Measurements from ENCODE around the gene IMPA2. TPM values are rescaled to one million over a fixed set of nuclear protein-coding genes. Genes with fewer than 3 reads are reported as not detected.

The IMPA2 gene
- total RNA-seq, 1 experiment from 2014 or later: 35.8 TPM

DNA sequence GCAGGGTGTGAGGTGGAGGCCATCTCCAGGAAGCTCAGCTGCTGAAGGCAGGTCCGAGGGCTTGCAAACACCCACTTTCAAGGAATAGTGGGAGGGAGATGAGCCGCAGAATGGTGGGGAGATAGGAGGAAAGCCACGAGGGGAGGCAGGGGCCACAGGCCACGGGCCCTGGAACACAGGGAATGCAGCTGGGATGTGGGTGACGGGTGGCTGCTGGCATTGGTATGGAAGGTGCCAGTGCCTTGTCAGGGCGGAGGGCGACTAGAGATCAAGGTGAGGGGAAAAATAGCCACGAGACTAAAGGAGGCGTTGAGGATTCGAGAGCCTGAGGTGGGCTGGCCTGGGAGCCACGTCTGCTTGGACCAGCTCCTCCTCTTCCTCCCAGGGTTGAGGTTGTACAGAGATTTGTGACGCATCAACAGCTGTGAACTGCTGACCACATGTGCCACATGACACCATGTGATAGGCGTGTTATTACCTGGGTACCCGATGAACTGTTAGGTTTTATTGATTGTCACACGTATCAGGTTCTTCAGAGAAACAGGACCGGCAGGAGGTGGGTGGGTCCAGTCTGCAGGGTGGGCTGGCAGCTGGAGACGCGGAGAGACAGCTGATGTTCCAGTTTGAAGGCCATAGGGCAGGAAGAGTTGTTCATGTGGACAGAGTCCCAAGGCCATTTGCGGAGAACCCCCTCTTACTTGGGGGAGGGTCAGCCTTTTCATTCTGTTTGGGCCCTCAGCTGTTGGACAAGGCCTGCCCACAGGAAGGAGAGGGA, 9.9 kb downstream of the IMPA2 start:
- no peaks in the 10 kb centered on the region for H3K9me3 ChIP-seq (replicated peaks)
- H3K4me1 ChIP-seq: peaks cover 20% of the 10 kb centered on the region
- H3K36me3 ChIP-seq: no peaks in the 10 kb centered on the region
- DNase-seq: peak; percentile 65 to 76
- no peaks in the 10 kb centered on the region for H3K27me3 ChIP-seq
- H3K27ac ChIP-seq: peak overlapping the region; percentile 90
- peak overlapping the region; percentile 38 for H3K4me3 ChIP-seq

DNA sequence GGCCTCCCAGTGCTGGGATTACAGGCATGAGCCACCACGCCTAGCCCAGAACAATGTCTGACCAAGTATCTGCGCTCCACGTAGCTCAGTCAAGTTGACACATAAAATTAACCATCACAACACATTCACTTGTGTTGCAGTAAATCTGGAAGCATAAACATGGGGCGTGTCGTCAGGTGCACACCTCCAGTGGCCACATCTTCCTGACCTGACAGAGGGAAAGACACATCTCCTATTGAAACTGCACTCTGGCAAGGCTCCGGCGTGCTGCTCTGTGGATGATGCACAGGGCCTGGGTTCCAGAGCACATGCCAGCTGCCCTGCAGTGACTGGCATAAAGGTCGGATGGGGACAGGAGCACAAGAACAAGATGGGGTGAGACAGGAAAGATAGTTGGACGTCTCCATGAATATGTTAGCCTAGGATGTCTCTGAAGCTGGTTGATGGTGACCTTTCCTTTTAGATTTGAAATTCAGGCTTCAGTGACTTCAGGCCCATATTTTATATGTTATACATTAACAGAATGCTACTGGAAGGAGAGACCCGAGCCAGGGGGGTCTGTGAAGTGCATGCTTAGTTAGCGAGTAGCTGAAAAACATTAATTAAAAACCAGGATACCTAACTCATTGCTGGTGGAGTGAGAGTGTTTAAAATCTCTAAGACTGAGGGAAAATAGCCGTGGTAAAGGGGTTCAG, 10.9 kb downstream of the IMPA2 start:
- H3K9me3 ChIP-seq (replicated peaks): no peaks in the 10 kb centered on the region
- no peak overlapping the region for H3K4me3 ChIP-seq
- H3K27me3 ChIP-seq: no peaks in the 10 kb centered on the region
- peak overlapping the region; percentile 90 for H3K27ac ChIP-seq
- no peaks in the 10 kb centered on the region for H3K36me3 ChIP-seq
- H3K4me1 ChIP-seq: peaks cover 20% of the 10 kb centered on the region
- DNase-seq: no peak

GRCh38 chr18:11993264-11993916, 12.1 kb downstream of the IMPA2 start:
- Histone ChIP-seq H3K27me3 (no peaks in the 10 kb centered on the region), H3K9me3 (replicated peaks) (no peaks in the 10 kb centered on the region), H3K36me3 (no peaks in the 10 kb centered on the region), H3K4me3 (no peak overlapping the region), H3K4me1 (peaks cover 27% of the 10 kb centered on the region), H3K27ac (no peak overlapping the region)
- no peak for DNase-seq

GRCh38 chr18:11994336-11994702, 13.0 kb downstream of the IMPA2 start:
- no peak overlapping the region for H3K27ac ChIP-seq
- peaks cover 27% of the 10 kb centered on the region for H3K4me1 ChIP-seq
- no peaks in the 10 kb centered on the region for H3K36me3 ChIP-seq

DNA sequence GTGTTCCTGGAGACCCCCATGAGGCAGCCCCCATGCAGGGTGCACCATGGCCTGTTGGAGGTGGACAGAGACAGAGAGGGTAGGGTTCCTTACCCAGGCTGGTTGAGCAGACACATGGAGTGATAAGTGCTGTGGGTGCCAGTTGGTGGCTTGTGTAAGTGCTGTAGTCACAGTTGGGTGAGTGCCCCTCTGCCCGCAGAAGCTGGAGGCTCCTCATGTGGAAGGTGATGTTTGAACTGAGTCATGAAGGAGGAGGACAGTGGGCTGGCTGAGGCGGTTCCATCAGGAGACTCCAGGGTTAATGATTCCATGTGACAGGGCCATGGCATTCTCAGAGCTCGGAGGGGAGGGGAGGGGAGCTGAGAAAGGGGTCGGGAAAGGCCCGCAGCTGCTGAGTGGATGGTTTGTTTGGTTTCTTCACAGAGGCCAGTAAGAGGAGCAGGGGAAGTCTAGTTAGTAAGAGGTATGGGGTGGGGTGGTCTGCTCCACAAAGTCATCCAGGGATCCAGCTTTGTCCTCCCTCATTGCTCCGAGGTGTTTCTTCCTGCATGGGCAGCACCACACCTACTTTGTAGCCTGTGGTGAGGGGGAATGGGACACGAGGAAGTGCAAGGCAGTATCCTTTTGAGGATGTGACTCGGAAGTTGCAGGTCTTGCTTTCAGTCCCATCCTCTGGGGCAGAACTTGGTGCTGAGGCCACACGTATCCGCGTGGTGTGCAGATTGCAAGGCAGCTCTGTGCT, 13.6 kb downstream of the IMPA2 start:
- Histone ChIP-seq H3K27ac (no peak overlapping the region), H3K4me3 (no peak overlapping the region), H3K36me3 (no peaks in the 10 kb centered on the region), H3K9me3 (replicated peaks) (no peaks in the 10 kb centered on the region), H3K4me1 (peaks cover 27% of the 10 kb centered on the region), H3K27me3 (no peaks in the 10 kb centered on the region)
- peak in 1 of 2 experiments; percentile 24 for DNase-seq

More at GRCh38 chr18:11994336-11994702, 13.0 kb downstream of the IMPA2 start:
- no peaks in the 10 kb centered on the region for H3K27me3 ChIP-seq
- no peaks in the 10 kb centered on the region for H3K9me3 ChIP-seq (replicated peaks)
- no peak overlapping the region for H3K4me3 ChIP-seq
- DNase-seq: no peak

- H3K9me3 ChIP-seq (replicated peaks): no peaks in the 10 kb centered on the region
- H3K4me1 ChIP-seq: peaks cover 20% of the 10 kb centered on the region
- H3K4me3 ChIP-seq: no peak overlapping the region
- no peaks in the 10 kb centered on the region for H3K36me3 ChIP-seq
- H3K27ac ChIP-seq: no peak overlapping the region
- no peaks in the 10 kb centered on the region for H3K27me3 ChIP-seq
- DNase-seq: peak; percentile 23 to 60
These were observed 14.3 kb downstream of the IMPA2 start for GRCh38 chr18:11995445-11996189.

- H3K9me3 ChIP-seq (replicated peaks): no peaks in the 10 kb centered on the region
- no peak overlapping the region for H3K4me3 ChIP-seq
- H3K4me1 ChIP-seq: peaks cover 15% of the 10 kb centered on the region
- no peaks in the 10 kb centered on the region for H3K27me3 ChIP-seq
- no peaks in the 10 kb centered on the region for H3K36me3 ChIP-seq
- no peak for DNase-seq
- no peak overlapping the region for H3K27ac ChIP-seq
These were observed 15.0 kb downstream of the IMPA2 start for GRCh38 chr18:11996190-11996754.

- no peak for DNase-seq
- Histone ChIP-seq H3K9me3 (replicated peaks) (no peaks in the 10 kb centered on the region), H3K4me1 (peaks cover 11% of the 10 kb centered on the region), H3K4me3 (no peak overlapping the region), H3K27me3 (no peaks in the 10 kb centered on the region), H3K36me3 (no peaks in the 10 kb centered on the region), H3K27ac (no peak overlapping the region)
These were observed 15.6 kb downstream of the IMPA2 start for GRCh38 chr18:11996907-11997306.

DNA sequence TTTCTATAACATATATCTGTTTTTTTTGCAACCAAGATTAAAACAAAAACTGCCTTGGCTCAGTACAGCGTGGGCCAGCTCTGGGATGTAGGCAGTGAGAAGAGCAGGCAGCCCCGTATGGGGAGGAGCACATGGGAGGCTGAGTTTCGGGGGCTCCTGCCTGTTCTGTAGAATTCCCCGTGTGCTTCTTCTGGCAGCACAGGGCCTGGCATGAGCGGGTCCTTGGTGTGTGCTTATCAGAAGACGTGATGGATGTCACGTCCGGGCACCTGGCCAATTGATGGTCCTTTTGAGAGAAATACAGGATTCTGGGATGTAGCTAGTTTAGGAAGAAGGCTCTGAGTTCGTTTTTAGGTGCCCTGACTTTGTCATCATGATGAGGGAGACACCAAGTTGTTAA, 16.2 kb downstream of the IMPA2 start:
- H3K27ac ChIP-seq: peak overlapping the region; percentile 36
- H3K9me3 ChIP-seq (replicated peaks): no peaks in the 10 kb centered on the region
- no peak for DNase-seq
- H3K27me3 ChIP-seq: no peaks in the 10 kb centered on the region
- H3K4me1 ChIP-seq: peaks cover 10% of the 10 kb centered on the region
- H3K4me3 ChIP-seq: no peak overlapping the region
- no peaks in the 10 kb centered on the region for H3K36me3 ChIP-seq

DNA sequence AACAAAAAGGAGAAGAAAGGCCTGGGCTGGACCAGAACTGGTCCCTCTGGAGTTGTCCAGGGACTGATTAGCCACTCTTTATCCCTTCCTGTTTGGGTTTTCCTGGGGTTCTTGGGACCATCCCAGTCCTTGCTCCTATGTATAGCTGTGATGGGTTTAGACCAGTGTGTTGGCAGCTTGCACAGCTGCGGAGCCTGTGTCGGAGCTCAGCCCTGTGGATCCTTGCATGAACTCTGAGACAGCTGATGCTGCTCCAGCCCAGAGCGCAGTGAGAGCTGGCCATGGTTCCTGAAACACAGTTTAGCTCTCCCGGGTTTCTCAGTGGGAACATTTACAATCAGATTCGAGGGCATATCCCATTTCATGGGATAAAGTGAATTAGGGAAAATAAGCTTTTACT, 16.9 kb downstream of the IMPA2 start:
- Histone ChIP-seq H3K36me3 (no peaks in the 10 kb centered on the region), H3K9me3 (replicated peaks) (no peaks in the 10 kb centered on the region), H3K4me1 (peaks cover 10% of the 10 kb centered on the region), H3K27me3 (no peaks in the 10 kb centered on the region), H3K27ac (peak overlapping the region; percentile 36), H3K4me3 (no peak overlapping the region)
- peak; percentile 70 to 86 for DNase-seq

DNA sequence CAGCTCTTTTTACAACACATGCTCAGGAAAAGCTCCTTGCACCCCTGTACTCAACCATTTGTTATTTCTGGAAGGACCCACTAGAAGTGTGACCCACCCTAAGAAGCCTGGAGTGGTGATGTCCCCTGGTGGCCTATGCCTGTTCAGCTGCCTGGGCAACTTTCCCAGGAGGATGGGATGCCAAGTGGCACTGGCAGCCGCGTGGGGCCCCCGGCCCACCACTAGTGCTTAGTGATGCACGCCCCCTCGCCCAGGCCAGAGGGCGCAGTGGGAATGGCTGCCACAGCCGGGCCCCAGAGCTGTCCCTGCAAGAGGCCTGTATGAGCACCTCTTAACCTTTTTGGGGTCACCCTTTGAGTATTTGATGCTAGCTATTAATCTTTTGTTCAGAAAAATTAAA, 18.1 kb downstream of the IMPA2 start:
- Histone ChIP-seq H3K9me3 (replicated peaks) (no peaks in the 10 kb centered on the region), H3K27me3 (no peaks in the 10 kb centered on the region), H3K36me3 (no peaks in the 10 kb centered on the region), H3K4me1 (peaks cover 9% of the 10 kb centered on the region), H3K27ac (no peak overlapping the region), H3K4me3 (no peak overlapping the region)
- no peak for DNase-seq

DNA sequence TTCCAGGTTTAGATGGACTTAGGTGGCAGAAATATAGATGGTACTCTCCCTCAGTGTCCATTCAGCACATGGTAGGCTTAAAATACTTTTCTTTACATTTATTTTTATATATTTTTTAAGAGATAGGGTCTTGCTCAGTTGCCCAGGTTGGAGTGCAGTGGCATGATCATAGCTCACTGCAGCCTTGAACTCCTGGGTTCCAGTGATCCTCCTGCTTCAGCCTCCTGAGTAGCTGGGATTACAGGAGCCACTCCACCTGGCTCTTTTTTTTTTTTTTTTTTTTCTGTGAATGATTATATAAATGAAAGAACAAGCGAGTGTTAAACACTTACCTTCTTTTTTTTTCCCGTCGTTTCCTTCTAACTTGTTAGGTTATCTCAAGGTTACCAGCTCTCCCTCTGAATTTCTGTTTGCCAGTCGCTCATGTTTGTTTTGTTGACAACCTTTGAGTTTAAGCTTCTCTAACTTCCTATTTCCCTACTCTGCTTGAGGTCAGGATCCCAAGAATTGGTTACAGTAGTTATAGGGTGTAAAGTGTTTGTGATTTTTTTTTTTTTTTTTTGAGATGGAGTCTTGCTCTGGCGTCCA, 18.9 kb downstream of the IMPA2 start:
- H3K27ac ChIP-seq: no peak overlapping the region
- no peaks in the 10 kb centered on the region for H3K9me3 ChIP-seq (replicated peaks)
- no peaks in the 10 kb centered on the region for H3K36me3 ChIP-seq
- H3K27me3 ChIP-seq: no peaks in the 10 kb centered on the region
- H3K4me1 ChIP-seq: peaks cover 7% of the 10 kb centered on the region
- DNase-seq: no peak
- no peak overlapping the region for H3K4me3 ChIP-seq

DNA sequence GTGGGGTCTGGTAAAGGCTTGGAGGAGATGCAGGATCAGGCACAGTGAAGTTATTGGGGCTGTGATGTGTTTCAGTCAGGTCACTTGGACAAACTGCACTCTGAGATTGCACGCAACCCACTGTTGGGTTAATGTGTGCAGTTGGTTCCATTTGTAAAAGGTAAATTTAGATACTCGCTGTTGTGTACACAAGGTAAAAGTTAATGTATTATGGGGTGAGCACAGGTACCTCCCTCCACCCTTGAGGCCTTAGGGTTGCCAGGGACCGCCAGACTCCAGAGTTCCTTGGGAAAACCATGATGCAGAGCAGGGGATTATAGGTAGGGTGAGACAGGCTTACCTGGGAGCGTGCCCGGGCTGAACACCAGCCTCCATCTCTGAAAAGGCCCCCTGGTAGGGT, 20.1 kb downstream of the IMPA2 start:
- H3K27me3 ChIP-seq: no peaks in the 10 kb centered on the region
- peaks cover 7% of the 10 kb centered on the region for H3K4me1 ChIP-seq
- no peak overlapping the region for H3K27ac ChIP-seq
- no peaks in the 10 kb centered on the region for H3K9me3 ChIP-seq (replicated peaks)
- H3K4me3 ChIP-seq: no peak overlapping the region
- H3K36me3 ChIP-seq: no peaks in the 10 kb centered on the region
- no peak for DNase-seq

DNA sequence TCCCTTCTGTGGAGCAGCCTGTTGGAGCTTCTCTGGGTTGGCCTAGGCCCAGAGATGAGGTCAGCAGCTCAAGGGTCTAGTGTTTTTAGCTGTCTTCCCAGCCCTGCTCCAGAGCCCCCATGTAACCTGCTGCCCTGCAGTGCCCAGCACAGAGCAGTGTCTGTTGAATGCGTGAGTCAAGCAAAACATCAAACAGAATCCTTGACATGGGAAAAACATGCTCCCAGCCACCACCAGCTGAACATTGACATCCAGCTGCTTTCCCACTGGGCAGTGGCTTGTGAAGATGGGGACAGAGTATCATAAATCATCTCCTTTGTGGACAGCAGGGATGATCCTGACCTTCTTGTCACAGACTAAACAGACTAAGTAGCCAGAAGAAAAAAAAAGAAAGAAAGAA, 22.6 kb downstream of the IMPA2 start:
- no peak overlapping the region for H3K27ac ChIP-seq
- no peak overlapping the region for H3K4me3 ChIP-seq
- no peak for DNase-seq
- H3K9me3 ChIP-seq (replicated peaks): no peaks in the 10 kb centered on the region
- H3K4me1 ChIP-seq: no peaks in the 10 kb centered on the region
- no peaks in the 10 kb centered on the region for H3K27me3 ChIP-seq
- H3K36me3 ChIP-seq: no peaks in the 10 kb centered on the region

Measured in SJCRH30 (cell line).